Peyer's patch (tissue), 4 donors: ENCODE measurements around the gene ZNF236.

ENCODE experiments used
- CTCF ChIP-seq, 6 experiments: fragments of 450-650 bp in 4 of 6; fragments of 200-600 bp in 2 of 6; sonication (generic) in 1 of 6; IDR thresholded peaks; one replicate each; pipeline ENCODE4 v1.5.1; 2017 to 2019; ENCODE audit warnings: antibody characterized with exemption in 6 of 6, mild to moderate bottlenecking in 3 of 6, moderate library complexity in 1 of 6
- POLR2A ChIP-seq, 2 donors: fragments of 450-650 bp; IDR thresholded peaks; one replicate each; pipeline ENCODE4 v1.5.1; 2017; ENCODE audit warnings: antibody characterized with exemption in 2 of 2, mild to moderate bottlenecking in 2 of 2, moderate library complexity in 2 of 2

DNA sequence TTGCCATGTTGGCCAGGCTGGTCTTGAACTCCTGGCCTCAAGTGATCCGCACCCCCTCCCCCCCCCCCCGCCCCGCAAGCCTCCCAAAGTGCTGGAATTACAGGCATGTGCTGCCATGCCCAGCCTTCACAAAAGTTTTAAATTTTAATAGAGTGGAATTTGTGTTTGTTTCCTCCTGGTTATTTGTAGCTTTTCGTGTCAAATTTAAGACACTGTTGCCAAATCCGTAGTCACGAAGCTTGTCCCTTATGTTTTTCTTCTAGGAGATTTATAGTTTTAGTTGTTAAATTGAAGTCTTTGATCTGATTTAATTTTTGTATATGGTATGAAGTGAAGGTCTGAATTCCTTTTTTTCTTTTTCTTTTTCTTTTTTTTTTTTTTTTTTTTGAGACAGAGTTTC lies 14.7 kb downstream of the ZNF236 start:
- TF ChIP-seq POLR2A (IDR thresholded peaks at IDR 0.05) (no peak), CTCF (IDR thresholded peaks at IDR 0.05) (no peak)
